SK-N-MC (cell line): ENCODE data around the gene RPS18.

ENCODE experiments used
- DNase-seq: peaks from one replicate; pipeline ENCODE4 v3.0.0-alpha.2; 2011; ENCODE audit warnings: low read depth, low spot score
- H3K27ac ChIP-seq: fragments of 200-600 bp; sonication (generic); 2 replicates; pipeline ENCODE4 v1.5.1; 2016; ENCODE audit warnings: mixed run types
- H3K36me3 ChIP-seq: fragments of 200-600 bp; sonication (generic); 2 replicates; pipeline ENCODE4 v1.6.1; 2017; ENCODE audit warnings: antibody characterized with exemption, low read length, mixed read lengths; ENCODE audit not compliant: insufficient read depth
- H3K4me3 ChIP-seq: fragments of 200-600 bp; sonication (generic); 2 replicates; pipeline ENCODE4 v1.5.1; 2016
- H3K9ac ChIP-seq: fragments of 200-600 bp; sonication (generic); 2 replicates; pipeline ENCODE4 v1.8.0; 2017; ENCODE audit warnings: mixed run types, mixed read lengths; ENCODE audit not compliant: insufficient read length
- H3K9me3 ChIP-seq: fragments of 200-600 bp; sonication (generic); 2 replicates; pipeline ENCODE4 v1.6.1; 2017; ENCODE audit warnings: low read depth, mild to moderate bottlenecking, antibody characterized with exemption, low read length, moderate library complexity, mixed read lengths
- EZH2 ChIP-seq: fragments of 200-600 bp; sonication (generic); IDR thresholded peaks from one replicate; pipeline ENCODE4 v1.6.1; 2017; ENCODE audit warnings: antibody characterized with exemption
- FOXP2 ChIP-seq: optimal IDR thresholded peaks from 2 replicates; pipeline ENCODE3; 2011; ENCODE audit warnings: mild to moderate bottlenecking, moderate library complexity; ENCODE audit not compliant: insufficient read depth; ENCODE audit errors: extremely low read length, control extremely low read depth
- POLR2AphosphoS5 ChIP-seq: IDR thresholded peaks from 2 replicates; pipeline ENCODE4 v1.6.1; 2012; ENCODE audit warnings: mild to moderate bottlenecking, low read depth, low read length, borderline replicate concordance

Gene RPS18

DNA sequence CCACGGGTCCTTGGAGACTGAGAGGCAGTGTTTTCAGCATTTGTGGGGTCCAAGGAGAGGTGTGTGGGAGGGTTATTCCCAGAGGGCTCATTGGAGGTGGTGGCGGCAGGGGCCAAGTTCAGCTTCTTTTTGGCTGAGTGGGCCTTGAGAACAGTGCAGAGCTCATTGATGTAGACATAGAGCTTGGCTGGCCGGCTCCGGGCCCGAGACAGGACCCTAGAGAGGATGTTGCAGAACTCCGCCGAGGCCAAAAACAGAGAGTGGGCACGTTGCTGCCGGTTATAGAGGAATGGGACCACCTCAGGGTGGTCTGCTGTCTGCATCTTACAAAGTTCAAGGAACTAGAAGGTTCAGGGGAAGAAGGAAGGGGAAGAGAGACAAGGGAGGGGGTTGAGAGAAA lies 49.4 kb downstream of the RPS18 start:
- no peak overlapping the region for H3K27ac ChIP-seq
- peaks cover 33% of the 10 kb centered on the region for H3K36me3 ChIP-seq
- H3K9me3 ChIP-seq: no peaks in the 10 kb centered on the region
- peak overlapping the region; percentile 87 for H3K4me3 ChIP-seq
- H3K9ac ChIP-seq: peak overlapping the region; percentile 97
- no peak for DNase-seq
- TF ChIP-seq POLR2AphosphoS5: no peak
- TF ChIP-seq EZH2: no peak
- TF ChIP-seq FOXP2: no peak

DNA sequence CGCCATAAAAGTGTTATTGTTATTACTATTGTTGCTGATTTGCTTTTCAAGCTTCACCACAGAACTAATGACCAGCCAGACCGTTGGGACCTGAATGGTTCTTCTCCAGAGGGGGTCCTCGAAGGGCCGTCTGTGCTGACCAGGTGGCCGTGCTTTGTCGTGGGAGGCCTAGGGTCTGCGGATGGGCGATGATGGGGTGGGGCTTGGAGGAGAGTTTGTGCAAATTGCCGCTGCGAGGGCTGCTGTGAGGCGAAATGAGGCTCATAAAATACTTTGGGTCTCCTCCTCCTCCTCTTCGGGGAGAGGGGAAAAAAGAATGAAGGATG lies 51.7 kb downstream of the RPS18 start:
- peak overlapping the region; percentile 97 for H3K9ac ChIP-seq
- H3K9me3 ChIP-seq: no peaks in the 10 kb centered on the region
- DNase-seq: no peak
- TF ChIP-seq FOXP2 (no peak), EZH2 (no peak), POLR2AphosphoS5 (no peak)
- peak overlapping the region; percentile 87 for H3K4me3 ChIP-seq
- peaks cover 29% of the 10 kb centered on the region for H3K36me3 ChIP-seq
- peak overlapping the region; percentile 78; the same call in 1 of the 2 replicates for H3K27ac ChIP-seq

DNA sequence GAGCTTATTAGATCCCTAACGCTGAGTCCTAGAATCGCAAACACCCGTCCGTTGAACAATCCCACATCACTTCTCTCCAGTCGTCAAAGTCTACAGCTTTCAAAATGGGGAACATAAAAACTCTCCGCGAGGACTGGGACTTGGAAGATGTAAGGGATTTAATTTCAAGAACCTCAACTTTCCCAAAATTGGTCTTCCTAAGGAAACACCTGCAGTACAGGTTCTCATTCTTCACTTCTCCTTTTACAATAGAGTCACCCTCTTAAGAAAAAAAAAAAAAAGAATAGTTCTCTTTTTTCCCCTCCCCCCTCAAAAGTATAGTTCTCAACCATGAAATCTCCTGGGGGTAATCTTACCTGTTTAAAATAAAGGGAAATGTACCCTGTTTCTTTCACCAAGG lies 52.2 kb downstream of the RPS18 start:
- Histone ChIP-seq H3K4me3 (peak overlapping the region; percentile 87), H3K27ac (no peak overlapping the region), H3K36me3 (peaks cover 23% of the 10 kb centered on the region), H3K9me3 (no peaks in the 10 kb centered on the region), H3K9ac (peak overlapping the region; percentile 97)
- TF ChIP-seq EZH2 (no peak), FOXP2 (no peak), POLR2AphosphoS5 (no peak)
- no peak for DNase-seq
